HCT116 (cell line): ENCODE measurements around the gene EHBP1. TPM values are rescaled to one million over a fixed set of nuclear protein-coding genes. Genes with fewer than 3 reads are reported as not detected.

Source experiments
- ATAC-seq: fragments of 200-7000 bp; cut with Tn5 transposase; 2 replicates; pipeline ENCODE4 v1.9.1; 2020; ENCODE audit warnings: mild to moderate bottlenecking, moderate library complexity
- BruUV-seq: library from RNA; stranded (reverse); fragments of 400-500 nt; replicated peaks from 2 replicates; lab custom pipeline; 2021; lab: Mats Ljungman, UMichigan
- CTCF ChIA-PET: fragments of 300-600 bp; sonication (Branson Sonifier 250); formaldehyde crosslinking; loops from one replicate; lab custom pipeline; 2021; ENCODE audit warnings: antibody characterized with exemption; lab: Charles Lee
- POLR2A ChIA-PET: fragments of 300-600, 350-600 bp; sonication (Branson Sonifier 250); formaldehyde crosslinking; loops from one replicate; lab custom pipeline; 2021; ENCODE audit warnings: antibody characterized with exemption; lab: Charles Lee
- RAD21 ChIA-PET, 2 experiments: fragments of 300-600 bp; sonication (Branson Sonifier 250); formaldehyde crosslinking; loops; one replicate each; lab custom pipeline; 2023; ENCODE audit warnings: low total read pairs in 2 of 2; ENCODE audit not compliant: uncharacterized antibody in 2 of 2, unreplicated experiment in 2 of 2, low non-redundant PET in 1 of 2; lab: Charles Lee
- DNase-seq: peaks from one replicate; pipeline ENCODE4 v3.0.0-alpha.2; 2010; ENCODE audit warnings: low read depth, low spot score
- H2AFZ ChIP-seq: fragments of 200-600 bp; shearing (Covaris generic), sonication (generic); 2 replicates; pipeline ENCODE4 v1.6.1; 2017; ENCODE audit warnings: low read depth, mixed run types, mixed read lengths, antibody characterized with exemption, low read length; ENCODE audit not compliant: poor library complexity, severe bottlenecking
- H3K27ac ChIP-seq: 2 replicates; pipeline ENCODE4 v1.5.1; 2012; ENCODE audit warnings: low read depth, low read length
- H3K27me3 ChIP-seq: fragments of 200-600 bp; sonication (generic); 2 replicates; pipeline ENCODE4 v1.6.1; 2016; ENCODE audit warnings: mixed run types, low read length, mixed read lengths; ENCODE audit not compliant: insufficient read depth
- H3K36me3 ChIP-seq, 2 experiments: fragments of 200-500 bp in 1 of 2; fragments of 200-600 bp in 1 of 2; sonication (Bioruptor generic) in 1 of 2; sonication (generic) in 1 of 2; 2 replicates each; pipeline versions ENCODE4 v1.5.1 to v1.6.1; 2014 to 2016; ENCODE audit warnings: low read length in 2 of 2, inconsistent platforms in 1 of 2, mixed read lengths in 1 of 2, mixed run types in 1 of 2; ENCODE audit not compliant: insufficient read depth in 2 of 2, control insufficient read depth in 1 of 2
- H3K4me1 ChIP-seq, 2 experiments: fragments of 200-600 bp in 1 of 2; sonication (generic) in 1 of 2; 2 replicates each; pipeline versions ENCODE4 v1.5.1 to v1.6.1; 2012 to 2017; ENCODE audit warnings: low read length in 2 of 2, inconsistent platforms in 1 of 2, mild to moderate bottlenecking in 1 of 2, mixed read lengths in 1 of 2, mixed run types in 1 of 2, moderate library complexity in 1 of 2; ENCODE audit not compliant: insufficient read depth in 2 of 2, control insufficient read depth in 1 of 2
- H3K4me2 ChIP-seq: fragments of 200-600 bp; sonication (generic); 2 replicates; pipeline ENCODE4 v1.6.1; 2017; ENCODE audit warnings: mixed run types, low read length, mixed read lengths
- H3K4me3 ChIP-seq, 2 experiments: fragments of 200-600 bp in 1 of 2; sonication (generic) in 1 of 2; replicated peaks in 1 of 2; 2 replicates each; pipeline ENCODE4 v1.5.1; 2011 to 2016; ENCODE audit warnings: low read length in 2 of 2, control low read depth in 1 of 2, low read depth in 1 of 2, mild to moderate bottlenecking in 1 of 2, mixed read lengths in 1 of 2, mixed run types in 1 of 2
- H3K79me2 ChIP-seq: fragments of 200-600 bp; sonication (generic); 2 replicates; pipeline ENCODE4 v1.6.1; 2017; ENCODE audit warnings: mild to moderate bottlenecking, mixed run types, low read length, moderate library complexity, mixed read lengths; ENCODE audit not compliant: insufficient read depth
- H3K9ac ChIP-seq: fragments of 200-600 bp; sonication (generic); 2 replicates; pipeline ENCODE4 v1.6.1; 2016; ENCODE audit warnings: low read length, mixed read lengths
- H3K9me2 ChIP-seq: fragments of 200-600 bp; sonication (generic), shearing (Covaris generic); 2 replicates; pipeline ENCODE4 v1.6.1; 2017; ENCODE audit warnings: mixed run types, mild to moderate bottlenecking, moderate library complexity; ENCODE audit not compliant: insufficient read depth
- H3K9me3 ChIP-seq, 2 experiments: fragments of 200-500 bp in 1 of 2; fragments of 200-600 bp in 1 of 2; sonication (Bioruptor generic) in 1 of 2; sonication (generic) in 1 of 2; 2 replicates each; pipeline ENCODE4 v1.6.1; 2014 to 2017; ENCODE audit warnings: low read length in 2 of 2, mixed read lengths in 2 of 2, inconsistent platforms in 1 of 2, low read depth in 1 of 2, mild to moderate bottlenecking in 1 of 2, mixed run types in 1 of 2, moderate library complexity in 1 of 2; ENCODE audit not compliant: control insufficient read depth in 1 of 2, insufficient read depth in 1 of 2
- H4K20me1 ChIP-seq: fragments of 200-600 bp; sonication (generic), shearing (Covaris generic); 2 replicates; pipeline ENCODE4 v1.6.1; 2017; ENCODE audit warnings: mixed run types, mild to moderate bottlenecking, moderate library complexity; ENCODE audit not compliant: insufficient read depth
- CEBPB ChIP-seq: IDR thresholded peaks from 2 replicates; pipeline ENCODE4 v1.6.1; 2012; ENCODE audit warnings: low read depth
- EZH2 ChIP-seq: fragments of 200-600 bp; sonication (generic); IDR thresholded peaks from 2 replicates; pipeline ENCODE4 v1.6.1; 2017; ENCODE audit warnings: antibody characterized with exemption, mixed run types
- FOSL1 ChIP-seq: IDR thresholded peaks from 2 replicates; pipeline ENCODE4 v1.6.1; 2012; ENCODE audit warnings: low read depth
- JUND ChIP-seq: IDR thresholded peaks from 2 replicates; pipeline ENCODE4 v1.6.1; 2012
- POLR2AphosphoS5 ChIP-seq: IDR thresholded peaks from 2 replicates; pipeline ENCODE4 v1.6.1; 2011; ENCODE audit warnings: mild to moderate bottlenecking, low read depth, low read length, moderate library complexity
- RAD21 ChIP-seq: IDR thresholded peaks from 2 replicates; pipeline ENCODE4 v1.6.1; 2012; ENCODE audit warnings: low read depth, mild to moderate bottlenecking
- SP1 ChIP-seq: IDR thresholded peaks from 2 replicates; pipeline ENCODE4 v1.6.1; 2012; ENCODE audit warnings: low read depth
- SRF ChIP-seq: IDR thresholded peaks from 2 replicates; pipeline ENCODE4 v1.6.1; 2012; ENCODE audit warnings: low read depth
- YY1 ChIP-seq: IDR thresholded peaks from 2 replicates; pipeline ENCODE4 v1.6.1; 2011; ENCODE audit warnings: low read length, low read depth, moderate library complexity, mild to moderate bottlenecking; ENCODE audit not compliant: insufficient replicate concordance; ENCODE audit errors: extremely low read depth
- ZNF274 ChIP-seq: fragments of 200-500 bp; sonication (Bioruptor generic); IDR thresholded peaks from 2 replicates; pipeline ENCODE4 v1.6.1; 2014; ENCODE audit warnings: mild to moderate bottlenecking, low read depth, low read length, inconsistent platforms
- intact Hi-C: fragments of 100-400 bp; cut with micrococcal nuclease; formaldehyde crosslinking; loops from 2 replicates; pipeline ENCODE4 v1.10.0; 2022
- total RNA-seq: library from RNA; stranded (reverse); gene quantifications from one replicate; pipeline ENCODE4 v1.2.1, GENCODE V29; 2021; ENCODE audit not compliant: unreplicated experiment
- TF ChIP-seq, protein P1 (sequence below): IDR thresholded peaks from 2 replicates; pipeline ENCODE4 v1.6.1; 2012; ENCODE audit warnings: low read depth
- TF ChIP-seq, protein P2 (sequence below), 3 experiments: fragments of 200-600 bp in 1 of 3; sonication (generic) in 1 of 3; IDR thresholded peaks in 2 of 3; conservative IDR thresholded peaks in 1 of 3; 2 replicates each; pipeline ENCODE4 v1.5.1; 2012 to 2017; ENCODE audit warnings: low read depth in 2 of 3, low read length in 2 of 3, antibody characterized with exemption in 1 of 3, borderline replicate concordance in 1 of 3, control low read depth in 1 of 3, mild to moderate bottlenecking in 1 of 3, mixed read lengths in 1 of 3, mixed run types in 1 of 3, moderate library complexity in 1 of 3; ENCODE audit not compliant: insufficient read depth in 1 of 3

EHBP1 gene
- total RNA-seq, 1 experiment from 2014 or later: 89.9 TPM

DNA sequence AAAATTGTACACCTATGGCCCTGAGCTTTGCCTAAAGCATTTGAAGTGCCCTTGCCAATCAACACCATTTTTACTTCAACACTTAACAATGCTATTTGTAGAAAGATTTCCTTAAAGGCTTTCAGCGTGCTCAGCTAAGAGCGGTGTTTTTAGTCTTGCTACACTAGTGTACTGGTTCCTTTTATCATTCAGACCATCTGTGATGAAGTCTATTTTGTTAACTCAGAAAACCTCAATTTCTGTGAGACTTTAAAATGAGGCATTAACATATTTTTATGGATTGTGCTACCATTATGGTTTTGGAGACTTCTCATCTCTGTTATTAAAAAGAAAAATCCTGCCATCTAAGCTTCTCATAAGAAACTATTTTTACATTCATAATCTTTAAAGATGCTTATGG is 46.6 kb upstream of the EHBP1 start:
- POLR2A ChIA-PET: no interaction called here

DNA sequence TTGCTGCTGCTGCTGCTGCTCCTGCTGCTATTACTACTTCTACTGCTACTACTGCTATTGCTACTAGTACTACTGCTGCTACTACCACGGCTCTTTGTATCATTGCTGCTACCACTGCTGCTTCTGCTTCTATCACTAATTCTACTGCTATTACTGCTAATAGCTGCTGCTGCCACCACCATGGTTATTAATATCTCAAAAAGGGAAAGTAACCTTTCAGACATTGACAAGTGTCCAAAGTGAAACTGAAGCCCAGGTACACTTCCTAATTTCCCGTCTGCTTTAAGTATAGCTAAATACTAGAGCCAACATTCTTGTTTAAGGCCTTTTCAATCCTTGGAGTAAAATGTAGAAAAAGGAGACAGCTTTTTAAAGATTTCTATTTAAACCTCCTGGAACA is 45.4 kb upstream of the EHBP1 start:
- no peaks in the 10 kb centered on the region for H3K27me3 ChIP-seq
- ATAC-seq (no peak), DNase-seq (no peak)
- H3K4me2 ChIP-seq: peak overlapping the region; percentile 9; the same call in 1 of the 2 replicates
- RAD21 ChIA-PET: no interaction called here
- peak overlapping the region; percentile 30 for H2AFZ ChIP-seq
- CTCF ChIA-PET: no interaction called here
- no peaks in the 10 kb centered on the region for H3K4me1 ChIP-seq
- H3K36me3 ChIP-seq: no peaks in the 10 kb centered on the region
- no TSS peak for BruUV-seq
- H4K20me1 ChIP-seq: no peaks in the 10 kb centered on the region
- H3K4me3 ChIP-seq: no peak overlapping the region
- no peaks in the 10 kb centered on the region for H3K79me2 ChIP-seq
- no peak for TF ChIP-seq EZH2
- no peak for TF ChIP-seq POLR2AphosphoS5
- TF ChIP-seq, protein P1, sequence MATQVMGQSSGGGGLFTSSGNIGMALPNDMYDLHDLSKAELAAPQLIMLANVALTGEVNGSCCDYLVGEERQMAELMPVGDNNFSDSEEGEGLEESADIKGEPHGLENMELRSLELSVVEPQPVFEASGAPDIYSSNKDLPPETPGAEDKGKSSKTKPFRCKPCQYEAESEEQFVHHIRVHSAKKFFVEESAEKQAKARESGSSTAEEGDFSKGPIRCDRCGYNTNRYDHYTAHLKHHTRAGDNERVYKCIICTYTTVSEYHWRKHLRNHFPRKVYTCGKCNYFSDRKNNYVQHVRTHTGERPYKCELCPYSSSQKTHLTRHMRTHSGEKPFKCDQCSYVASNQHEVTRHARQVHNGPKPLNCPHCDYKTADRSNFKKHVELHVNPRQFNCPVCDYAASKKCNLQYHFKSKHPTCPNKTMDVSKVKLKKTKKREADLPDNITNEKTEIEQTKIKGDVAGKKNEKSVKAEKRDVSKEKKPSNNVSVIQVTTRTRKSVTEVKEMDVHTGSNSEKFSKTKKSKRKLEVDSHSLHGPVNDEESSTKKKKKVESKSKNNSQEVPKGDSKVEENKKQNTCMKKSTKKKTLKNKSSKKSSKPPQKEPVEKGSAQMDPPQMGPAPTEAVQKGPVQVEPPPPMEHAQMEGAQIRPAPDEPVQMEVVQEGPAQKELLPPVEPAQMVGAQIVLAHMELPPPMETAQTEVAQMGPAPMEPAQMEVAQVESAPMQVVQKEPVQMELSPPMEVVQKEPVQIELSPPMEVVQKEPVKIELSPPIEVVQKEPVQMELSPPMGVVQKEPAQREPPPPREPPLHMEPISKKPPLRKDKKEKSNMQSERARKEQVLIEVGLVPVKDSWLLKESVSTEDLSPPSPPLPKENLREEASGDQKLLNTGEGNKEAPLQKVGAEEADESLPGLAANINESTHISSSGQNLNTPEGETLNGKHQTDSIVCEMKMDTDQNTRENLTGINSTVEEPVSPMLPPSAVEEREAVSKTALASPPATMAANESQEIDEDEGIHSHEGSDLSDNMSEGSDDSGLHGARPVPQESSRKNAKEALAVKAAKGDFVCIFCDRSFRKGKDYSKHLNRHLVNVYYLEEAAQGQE: no peak
- TF ChIP-seq, protein P2, sequence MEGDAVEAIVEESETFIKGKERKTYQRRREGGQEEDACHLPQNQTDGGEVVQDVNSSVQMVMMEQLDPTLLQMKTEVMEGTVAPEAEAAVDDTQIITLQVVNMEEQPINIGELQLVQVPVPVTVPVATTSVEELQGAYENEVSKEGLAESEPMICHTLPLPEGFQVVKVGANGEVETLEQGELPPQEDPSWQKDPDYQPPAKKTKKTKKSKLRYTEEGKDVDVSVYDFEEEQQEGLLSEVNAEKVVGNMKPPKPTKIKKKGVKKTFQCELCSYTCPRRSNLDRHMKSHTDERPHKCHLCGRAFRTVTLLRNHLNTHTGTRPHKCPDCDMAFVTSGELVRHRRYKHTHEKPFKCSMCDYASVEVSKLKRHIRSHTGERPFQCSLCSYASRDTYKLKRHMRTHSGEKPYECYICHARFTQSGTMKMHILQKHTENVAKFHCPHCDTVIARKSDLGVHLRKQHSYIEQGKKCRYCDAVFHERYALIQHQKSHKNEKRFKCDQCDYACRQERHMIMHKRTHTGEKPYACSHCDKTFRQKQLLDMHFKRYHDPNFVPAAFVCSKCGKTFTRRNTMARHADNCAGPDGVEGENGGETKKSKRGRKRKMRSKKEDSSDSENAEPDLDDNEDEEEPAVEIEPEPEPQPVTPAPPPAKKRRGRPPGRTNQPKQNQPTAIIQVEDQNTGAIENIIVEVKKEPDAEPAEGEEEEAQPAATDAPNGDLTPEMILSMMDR (IDR thresholded peaks at IDR 0.05 in 2 of 3, conservative IDR thresholded peaks at IDR 0.05 in 1 of 3; ENCODE audit: borderline replicate concordance in 1 of 3, insufficient read depth in 1 of 3, low read depth in 2 of 3, low read length in 2 of 3): no peak
- TF ChIP-seq YY1: no peak
- TF ChIP-seq SP1: no peak
- no peak for TF ChIP-seq FOSL1
- no peak for TF ChIP-seq CEBPB
- H3K9me3 ChIP-seq: no peaks in the 10 kb centered on the region
- H3K9ac ChIP-seq: no peak overlapping the region
- intact Hi-C loops: no loop called here
- POLR2A ChIA-PET: no interaction called here
- no peaks in the 10 kb centered on the region for H3K9me2 ChIP-seq
- H3K27ac ChIP-seq: no peak overlapping the region

More for the DNA sequence above, 46.6 kb upstream of the EHBP1 start:
- no TSS peak for BruUV-seq
- no peak for ATAC-seq
- H2AFZ ChIP-seq: no peak overlapping the region
- H3K27me3 ChIP-seq: no peaks in the 10 kb centered on the region
- H3K4me1 ChIP-seq: peaks cover 0 to 4% of the 10 kb centered on the region in 2 experiments; a peak in 2 of 4 replicates
- no peaks in the 10 kb centered on the region for H3K9me3 ChIP-seq
- intact Hi-C loops: no loop called here
- no peaks in the 10 kb centered on the region for H3K36me3 ChIP-seq
- no peak overlapping the region for H3K4me3 ChIP-seq
- H3K9ac ChIP-seq: no peak overlapping the region
- ChIA-PET CTCF (no interaction called here), RAD21 (no interaction called here)
- no peaks in the 10 kb centered on the region for H3K9me2 ChIP-seq
- no peaks in the 10 kb centered on the region for H4K20me1 ChIP-seq
- H3K27ac ChIP-seq: no peak overlapping the region
- TF ChIP-seq JUND (no peak), YY1 (no peak), POLR2AphosphoS5 (no peak), SP1 (no peak), RAD21 (no peak), ZNF274 (no peak), SRF (no peak)
- TF ChIP-seq, all 23 proteins: peak for 0
- DNase-seq: no peak
- H3K4me2 ChIP-seq: no peak overlapping the region
- no peaks in the 10 kb centered on the region for H3K79me2 ChIP-seq
